Measurements from ENCODE around the gene KCNMA1. TPM values are rescaled to one million over a fixed set of nuclear protein-coding genes. Genes with fewer than 3 reads are reported as not detected.

KCNMA1 gene
- total and polyA plus RNA-seq, 10 donors = 9.3 to 114 (median 51.5) TPM

GRCh38 chr10:76977901-76978300 is 659.7 kb downstream of the KCNMA1 start:
- 87 to 94% (median 90%) methylated on average over 7 of the region's 7 CpGs for WGBS, 5 donors
- TF ChIP-seq POLR2A (IDR thresholded peaks at IDR 0.05) = no peak
- no peak for TF ChIP-seq POLR2AphosphoS5 (IDR thresholded peaks at IDR 0.05)
- no peak for TF ChIP-seq CTCF (IDR thresholded peaks at IDR 0.05 in 8 of 11, conservative IDR thresholded peaks at IDR 0.05 in 3 of 11)
- intact Hi-C loops (cut with DNase I; ENCODE audit: low total_unique reads) = loop anchor here (10.0 kb wide), 1 partner anchor 413 kb away; no protein-coding TSS in a partner anchor

GRCh38 chr10:76977046-76977445 is 660.6 kb downstream of the KCNMA1 start:
- Histone ChIP-seq H3K36me3 (no peaks in the 10 kb centered on the region), H3K4me3 (no peak overlapping the region), H3K4me1 (no peaks in the 10 kb centered on the region), H3K27ac (no peak overlapping the region), H3K27me3 (replicated peaks in 1 of 7) (peaks cover 0 to 3% (median 0%) of the 10 kb centered on the region in 7 donors), H3K9me3 (no peaks in the 10 kb centered on the region)
- TF ChIP-seq POLR2AphosphoS5 (IDR thresholded peaks at IDR 0.05) (no peak), POLR2A (IDR thresholded peaks at IDR 0.05) (no peak), CTCF (IDR thresholded peaks at IDR 0.05 in 8 of 11, conservative IDR thresholded peaks at IDR 0.05 in 3 of 11) (no peak)
- intact Hi-C loops (cut with DNase I; ENCODE audit: low total_unique reads) = loop anchor here (10.0 kb wide), 1 partner anchor 412 kb away; no protein-coding TSS in a partner anchor
- no peak for DNase-seq
- 86 to 96% (median 94%) methylated on average over 3 of the region's 3 CpGs for whole genome bisulfite sequencing, 5 donors

More at GRCh38 chr10:76977901-76978300, 659.7 kb downstream of the KCNMA1 start:
- no peaks in the 10 kb centered on the region for H3K36me3 ChIP-seq
- H3K9me3 ChIP-seq = no peaks in the 10 kb centered on the region
- H3K4me1 ChIP-seq = no peaks in the 10 kb centered on the region
- DNase-seq = no peak
- H3K27ac ChIP-seq = no peak overlapping the region
- peaks cover 0 to 3% (median 0%) of the 10 kb centered on the region in 7 donors for H3K27me3 ChIP-seq (replicated peaks in 1 of 7)
- H3K4me3 ChIP-seq = no peak overlapping the region

- 90 to 100% (median 95%) methylated on average over 1 of the region's 1 CpG for WGBS, 5 donors
- Histone ChIP-seq H3K27me3 (replicated peaks in 1 of 7) (peaks cover 0 to 3% (median 0%) of the 10 kb centered on the region in 7 donors), H3K36me3 (no peaks in the 10 kb centered on the region), H3K4me1 (no peaks in the 10 kb centered on the region), H3K9me3 (no peaks in the 10 kb centered on the region), H3K4me3 (no peak overlapping the region), H3K27ac (no peak overlapping the region)
- DNase-seq = no peak
- intact Hi-C loops (cut with DNase I; ENCODE audit: low total_unique reads) = loop anchor here (10.0 kb wide), 1 partner anchor 411 kb away; no protein-coding TSS in a partner anchor
- TF ChIP-seq POLR2AphosphoS5 (IDR thresholded peaks at IDR 0.05) = no peak
- no peak for TF ChIP-seq POLR2A (IDR thresholded peaks at IDR 0.05)
- TF ChIP-seq CTCF (IDR thresholded peaks at IDR 0.05 in 8 of 11, conservative IDR thresholded peaks at IDR 0.05 in 3 of 11) = no peak
Observed at GRCh38 chr10:76976142-76976541, 661.5 kb downstream of the KCNMA1 start.

GRCh38 chr10:76975126-76975525 is 662.5 kb downstream of the KCNMA1 start:
- intact Hi-C loops (cut with DNase I; ENCODE audit: low total_unique reads) = loop anchor here (10.0 kb wide), 1 partner anchor 410 kb away; no protein-coding TSS in a partner anchor
- Histone ChIP-seq H3K4me3 (no peak overlapping the region), H3K4me1 (no peaks in the 10 kb centered on the region), H3K36me3 (no peaks in the 10 kb centered on the region), H3K27me3 (replicated peaks in 1 of 7) (peaks cover 0 to 3% (median 0%) of the 10 kb centered on the region in 7 donors), H3K9me3 (no peaks in the 10 kb centered on the region), H3K27ac (no peak overlapping the region)
- WGBS, 5 donors = 77 to 86% (median 84%) methylated on average over 6 of the region's 6 CpGs
- TF ChIP-seq POLR2AphosphoS5 (IDR thresholded peaks at IDR 0.05) (no peak), POLR2A (IDR thresholded peaks at IDR 0.05) (no peak), CTCF (IDR thresholded peaks at IDR 0.05 in 8 of 11, conservative IDR thresholded peaks at IDR 0.05 in 3 of 11) (no peak)
- no peak for DNase-seq
